ENCODE results near the gene PCDHGA8.
"Not testable (repeated sequence)": the region's sequence is repeated elsewhere in the genome, so short reads cannot be mapped to it uniquely, and the experiment has no call there.

The PCDHGA8 gene

GRCh38 chr5:141392429-141393198 is at the start of gene PCDHGA8:
Gene PCDHGA8, plus strand, starts transcription at chr5:141392633. Its CDS starts 181 bp downstream, at chr5:141392814.
- no peak for DNase-seq

- no peak for DNase-seq
Measured at GRCh38 chr5:141342773-141343172, 49.7 kb upstream of the PCDHGA8 start.

- DNase-seq = no peak
Measured at GRCh38 chr5:141343242-141343952, 49.0 kb upstream of the PCDHGA8 start, which contains the start of gene PCDHGA3. Gene PCDHGA3, plus strand, starts transcription at chr5:141343829. Its CDS starts 205 bp downstream, at chr5:141344034.

GRCh38 chr5:141343953-141344463 is 48.4 kb upstream of the PCDHGA8 start:
- no peak for DNase-seq

GRCh38 chr5:141345327-141345726 is 47.1 kb upstream of the PCDHGA8 start:
- DNase-seq = no peak

GRCh38 chr5:141346017-141346416 is 46.4 kb upstream of the PCDHGA8 start:
- DNase-seq = not testable (repeated sequence)

GRCh38 chr5:141349917-141350619 is 42.4 kb upstream of the PCDHGA8 start, which contains the start of gene PCDHGB1:
Gene PCDHGB1, plus strand, starts transcription at chr5:141350099. Its CDS starts 162 bp downstream, at chr5:141350261.
- DNase-seq = no peak

GRCh38 chr5:141351591-141351990 is 40.8 kb upstream of the PCDHGA8 start:
- DNase-seq = no peak

GRCh38 chr5:141354900-141355469 is 37.4 kb upstream of the PCDHGA8 start, which contains the start of gene PCDHGA4:
Gene PCDHGA4, plus strand, starts transcription at chr5:141355021. Its CDS starts 87 bp downstream, at chr5:141355108.
- no peak for DNase-seq

- DNase-seq = no peak
Measured at GRCh38 chr5:141355641-141356040, 36.8 kb upstream of the PCDHGA8 start.

- DNase-seq = no peak
Measured at GRCh38 chr5:141356133-141356532, 36.3 kb upstream of the PCDHGA8 start.

GRCh38 chr5:141356950-141357349 is 35.5 kb upstream of the PCDHGA8 start:
- DNase-seq = no peak

GRCh38 chr5:141359790-141360426 is 32.5 kb upstream of the PCDHGA8 start, which contains the start of gene PCDHGB2:
Gene PCDHGB2, plus strand, starts transcription at chr5:141359994. Its CDS starts 142 bp downstream, at chr5:141360136.
- no peak for DNase-seq

GRCh38 chr5:141360685-141361084 is 31.7 kb upstream of the PCDHGA8 start:
- no peak for DNase-seq

GRCh38 chr5:141362719-141363118 is 29.7 kb upstream of the PCDHGA8 start:
- no peak for DNase-seq

GRCh38 chr5:141363952-141364660 is 28.3 kb upstream of the PCDHGA8 start, which contains the start of gene PCDHGA5:
Gene PCDHGA5, plus strand, starts transcription at chr5:141364162. Its CDS starts 169 bp downstream, at chr5:141364331.
- DNase-seq = no peak

GRCh38 chr5:141366016-141366896 is 26.2 kb upstream of the PCDHGA8 start:
- DNase-seq = no peak

- DNase-seq = no peak
Measured at GRCh38 chr5:141369994-141370848, 22.2 kb upstream of the PCDHGA8 start, which contains the start of gene PCDHGB3. Gene PCDHGB3, plus strand, starts transcription at chr5:141370242. Its CDS starts 153 bp downstream, at chr5:141370395.
